ENCODE measurements around the gene CBX8.

The CBX8 gene

DNA sequence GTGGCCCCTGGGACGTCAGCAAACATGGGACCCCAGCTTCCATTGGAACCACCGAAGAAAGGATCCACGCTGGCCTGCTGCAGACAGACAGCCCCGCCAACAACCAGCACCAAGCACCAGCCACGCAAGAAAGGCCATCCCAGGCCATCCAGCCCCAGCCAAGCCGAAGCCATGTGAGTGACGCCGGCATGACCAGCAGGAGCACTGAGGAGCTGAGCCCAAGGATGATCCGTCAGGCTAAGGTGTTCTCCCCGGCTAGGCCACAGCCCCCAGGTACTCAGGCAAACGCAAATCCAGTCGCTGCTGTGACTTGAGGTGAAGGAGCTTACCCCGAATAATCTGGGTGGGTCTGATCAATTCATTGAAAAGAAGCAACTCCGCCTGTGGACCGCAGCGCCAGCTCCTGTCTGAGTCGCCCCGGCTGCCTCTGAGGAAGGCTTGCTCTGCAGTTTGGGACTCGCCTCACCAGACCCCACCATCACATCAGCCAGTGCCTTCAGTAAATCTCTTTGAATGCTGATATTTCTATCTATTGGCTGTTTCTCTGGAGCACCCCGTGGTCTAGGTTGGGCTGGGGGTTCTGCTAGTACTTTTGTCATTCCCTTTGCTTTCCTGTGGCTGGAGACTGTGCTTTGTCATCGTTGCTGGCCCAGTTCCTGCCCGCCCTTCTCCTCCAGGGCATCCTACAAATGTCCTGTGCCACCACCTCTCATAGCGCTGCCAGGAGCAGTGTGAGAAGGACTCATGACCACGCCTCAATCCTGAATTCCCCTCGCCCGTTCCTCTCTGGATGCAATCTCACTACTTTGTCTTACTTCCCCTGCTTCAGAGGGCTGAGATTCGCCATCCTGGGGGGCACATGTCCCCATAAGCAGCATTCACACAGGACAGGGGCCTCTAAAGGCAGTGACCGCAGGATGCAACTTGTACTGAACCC lies 27.0 kb downstream of the CBX8 start:
- no peak for TF ChIP-seq GATA3 (IDR thresholded peaks at IDR 0.05; ENCODE audit: low read depth, low read length)
- TF ChIP-seq GATA2 (IDR thresholded peaks at IDR 0.05; ENCODE audit: low read depth, low read length): no peak

- TF ChIP-seq GATA3 (IDR thresholded peaks at IDR 0.05; ENCODE audit: low read depth, low read length) (no peak), GATA2 (IDR thresholded peaks at IDR 0.05; ENCODE audit: low read depth, low read length) (no peak)
These were observed 31.2 kb downstream of the CBX8 start for GRCh38 chr17:79765708-79766107.

GRCh38 chr17:79761894-79762589 lies 34.8 kb downstream of the CBX8 start:
- no peak for TF ChIP-seq GATA3 (IDR thresholded peaks at IDR 0.05; ENCODE audit: low read depth, low read length)
- TF ChIP-seq GATA2 (IDR thresholded peaks at IDR 0.05; ENCODE audit: low read depth, low read length): no peak

DNA sequence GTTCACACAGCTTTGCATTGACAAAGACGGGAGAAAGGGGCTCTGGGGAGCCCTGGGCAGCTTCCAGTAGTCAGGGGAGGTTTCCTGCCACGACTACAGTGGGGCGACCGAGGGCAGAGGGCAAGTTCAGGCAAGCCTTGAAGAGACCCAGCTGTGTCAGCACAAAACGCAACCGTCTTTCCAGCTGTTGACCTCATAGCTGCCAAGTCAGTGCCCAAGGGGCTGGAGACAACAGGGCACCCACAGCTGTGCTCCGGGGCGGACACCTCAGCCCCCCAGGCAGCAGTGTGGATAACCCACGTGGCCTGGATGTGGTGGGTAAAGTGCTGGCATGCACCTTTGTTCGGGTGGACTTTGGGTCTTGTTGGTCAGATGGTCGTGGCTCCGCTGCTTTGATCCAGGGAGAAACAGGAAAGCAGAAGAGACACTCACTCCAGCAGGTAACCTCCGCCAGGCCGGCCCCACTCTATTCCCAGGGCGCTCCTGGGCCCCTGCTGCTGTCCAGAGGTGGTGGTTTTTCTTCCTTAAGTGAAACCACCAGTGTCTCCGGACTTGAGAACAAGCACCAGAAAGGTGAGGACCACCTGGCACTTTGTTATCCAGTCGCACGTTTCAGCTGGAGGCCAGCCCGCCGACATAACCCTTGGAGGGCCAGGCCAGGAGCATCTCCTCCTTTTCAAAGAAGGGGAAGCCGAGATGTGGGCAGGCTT lies 36.5 kb downstream of the CBX8 start:
- TF ChIP-seq GATA3 (IDR thresholded peaks at IDR 0.05; ENCODE audit: low read depth, low read length) (no peak), GATA2 (IDR thresholded peaks at IDR 0.05; ENCODE audit: low read depth, low read length) (no peak)

DNA sequence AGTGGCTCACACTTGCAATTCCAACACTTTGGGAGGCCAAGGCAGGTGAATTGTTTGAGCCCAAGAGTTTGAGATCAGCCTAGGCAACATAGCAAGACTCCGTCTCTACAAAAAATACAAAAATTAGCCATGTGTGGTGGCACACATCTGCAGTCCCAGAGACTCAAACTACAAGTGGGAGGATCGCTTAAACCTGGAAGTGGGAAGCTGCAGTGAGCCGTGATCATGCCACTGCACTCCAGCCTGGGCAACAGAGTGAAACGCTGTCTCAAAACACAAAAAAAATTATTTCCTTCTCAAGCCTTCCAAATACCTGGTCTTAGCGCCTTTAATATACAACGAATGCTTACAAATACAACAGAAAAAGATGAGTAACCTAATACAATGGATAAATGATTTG lies 38.6 kb downstream of the CBX8 start:
- TF ChIP-seq GATA3 (IDR thresholded peaks at IDR 0.05; ENCODE audit: low read depth, low read length): no peak
- TF ChIP-seq GATA2 (IDR thresholded peaks at IDR 0.05; ENCODE audit: low read depth, low read length): no peak

GRCh38 chr17:79757140-79757745 lies 39.6 kb downstream of the CBX8 start:
- no peak for TF ChIP-seq GATA2 (IDR thresholded peaks at IDR 0.05; ENCODE audit: low read depth, low read length)
- no peak for TF ChIP-seq GATA3 (IDR thresholded peaks at IDR 0.05; ENCODE audit: low read depth, low read length)

DNA sequence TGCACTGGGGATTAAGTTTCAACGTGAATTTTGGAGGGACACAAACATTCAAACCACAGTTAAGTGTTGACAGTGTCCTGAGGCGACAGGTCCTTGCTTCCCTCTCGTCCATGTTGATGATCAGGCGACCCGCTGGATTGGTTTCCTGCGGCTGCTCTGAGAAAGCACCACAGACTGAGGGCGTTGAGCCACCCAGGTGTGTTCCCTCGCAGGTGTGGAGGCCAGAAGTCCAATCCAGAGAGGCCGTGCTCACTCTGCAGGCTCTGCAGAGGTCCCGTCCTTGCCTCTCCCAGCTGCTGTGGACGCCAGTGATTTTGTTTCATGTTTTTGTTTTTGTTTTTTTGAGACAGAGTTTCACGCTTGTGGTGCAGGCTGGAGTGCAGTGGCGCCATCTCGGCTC lies 41.3 kb downstream of the CBX8 start:
- TF ChIP-seq GATA2 (IDR thresholded peaks at IDR 0.05; ENCODE audit: low read depth, low read length) (no peak), GATA3 (IDR thresholded peaks at IDR 0.05; ENCODE audit: low read depth, low read length) (no peak)

GRCh38 chr17:79754370-79754769 lies 42.5 kb downstream of the CBX8 start:
- no peak for TF ChIP-seq GATA2 (IDR thresholded peaks at IDR 0.05; ENCODE audit: low read depth, low read length)
- no peak for TF ChIP-seq GATA3 (IDR thresholded peaks at IDR 0.05; ENCODE audit: low read depth, low read length)

DNA sequence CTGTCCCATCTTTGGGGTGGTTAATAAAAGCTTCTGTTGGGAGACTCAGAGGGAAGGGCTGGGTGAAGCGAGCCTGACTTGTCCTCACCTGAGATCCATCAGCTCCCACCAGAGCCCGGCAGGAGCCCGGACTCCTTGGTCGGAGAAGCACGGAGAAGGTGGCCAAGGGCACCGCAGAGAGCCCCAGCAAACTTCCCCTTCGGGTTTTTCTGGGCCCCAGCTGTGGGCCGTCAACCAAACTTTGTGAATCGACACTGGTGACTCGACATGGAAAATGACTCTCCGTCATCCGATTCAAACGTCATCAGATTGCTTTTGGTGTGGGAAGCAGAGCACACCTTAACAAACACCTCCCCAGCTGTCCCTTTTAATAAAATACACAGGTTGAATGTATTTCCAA lies 44.7 kb downstream of the CBX8 start:
- TF ChIP-seq GATA2 (IDR thresholded peaks at IDR 0.05; ENCODE audit: low read depth, low read length) (no peak), GATA3 (IDR thresholded peaks at IDR 0.05; ENCODE audit: low read depth, low read length) (no peak)

GRCh38 chr17:79750650-79751545 lies 46.0 kb downstream of the CBX8 start:
- no peak for TF ChIP-seq GATA3 (IDR thresholded peaks at IDR 0.05; ENCODE audit: low read depth, low read length)
- no peak for TF ChIP-seq GATA2 (IDR thresholded peaks at IDR 0.05; ENCODE audit: low read depth, low read length)

- no peak for TF ChIP-seq GATA2 (IDR thresholded peaks at IDR 0.05; ENCODE audit: low read depth, low read length)
- TF ChIP-seq GATA3 (IDR thresholded peaks at IDR 0.05; ENCODE audit: low read depth, low read length): no peak
These were observed 46.9 kb downstream of the CBX8 start for GRCh38 chr17:79749958-79750357.

DNA sequence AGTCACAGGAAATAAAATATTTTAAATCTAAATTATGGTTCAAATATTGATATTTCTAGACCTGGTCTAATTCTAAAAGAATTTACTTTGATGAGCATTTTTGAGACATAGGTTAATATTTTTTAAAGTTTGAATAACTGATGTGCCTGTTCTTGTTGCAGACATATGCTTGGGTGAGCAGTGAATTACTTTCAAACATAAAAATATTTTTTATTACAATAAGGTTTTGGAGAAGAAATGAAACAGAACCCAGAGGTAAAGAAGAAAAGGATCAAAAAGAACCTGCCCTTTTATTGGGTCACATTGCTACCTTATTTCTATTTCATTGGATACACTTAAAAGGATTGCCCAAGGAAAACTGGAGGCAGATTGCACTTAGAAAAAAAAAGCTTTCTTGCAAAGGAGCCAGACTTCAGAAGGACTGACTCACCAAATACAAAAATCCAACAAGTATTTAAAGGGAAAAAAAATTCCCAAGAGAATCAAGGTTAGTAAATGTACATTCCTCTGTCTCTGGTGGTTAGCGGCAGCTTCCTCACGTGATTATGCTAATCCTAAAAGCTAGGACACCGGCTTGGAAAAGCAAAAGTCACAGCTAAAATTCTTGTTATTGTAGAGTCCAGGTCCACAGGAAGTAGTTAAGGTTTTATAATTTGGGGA lies 47.6 kb downstream of the CBX8 start:
- TF ChIP-seq GATA3 (IDR thresholded peaks at IDR 0.05; ENCODE audit: low read depth, low read length): no peak
- TF ChIP-seq GATA2 (IDR thresholded peaks at IDR 0.05; ENCODE audit: low read depth, low read length): no peak

Data from SH-SY5Y (cell line).